Caco-2 (cell line): ENCODE measurements around the gene SLC19A1. TPM values are rescaled to one million over a fixed set of nuclear protein-coding genes. Genes with fewer than 3 reads are reported as not detected.

Source experiments
- BruUV-seq: library from RNA; stranded (reverse); fragments of 400-500 nt; replicated peaks from 2 replicates; lab custom pipeline; 2021; lab: Mats Ljungman, UMichigan
- CTCF ChIA-PET: fragments of 300-600 bp; sonication (Branson Sonifier 250); formaldehyde crosslinking; loops from one replicate; lab custom pipeline; 2022; ENCODE audit warnings: antibody characterized with exemption; lab: Charles Lee
- POLR2A ChIA-PET: fragments of 300-600 bp; sonication (Branson Sonifier 250); formaldehyde crosslinking; loops from one replicate; lab custom pipeline; 2022; ENCODE audit warnings: antibody characterized with exemption; lab: Charles Lee
- DNase-seq, 2 experiments: peaks; one replicate each; pipeline versions ENCODE4 v3.0.0 to v3.0.0-alpha.2; 2020 to 2022
- H3K27me3 ChIP-seq: replicated peaks from 2 replicates; pipeline ENCODE4 v1.6.0; 2011; ENCODE audit warnings: low read length; ENCODE audit not compliant: control insufficient read depth, insufficient read depth
- H3K36me3 ChIP-seq: 2 replicates; pipeline ENCODE4 v1.5.1; 2011; ENCODE audit warnings: low read length; ENCODE audit not compliant: control insufficient read depth, insufficient read depth
- H3K4me1 ChIP-seq: fragments of 250-450 bp; sonication (Bioruptor Pico); 2 replicates; pipeline ENCODE4 v1.5.1; 2020; ENCODE audit warnings: mild to moderate bottlenecking
- H3K4me3 ChIP-seq: 2 replicates; pipeline ENCODE4 v1.5.1; 2011; ENCODE audit warnings: low read depth, mild to moderate bottlenecking, control low read depth, low read length
- H3K9me3 ChIP-seq: fragments of 250-450 bp; sonication (Bioruptor Pico); 2 replicates; pipeline ENCODE4 v1.5.1; 2020; ENCODE audit warnings: mild to moderate bottlenecking, moderate library complexity
- H3K27ac Mint-ChIP-seq: one replicate; pipeline ENCODE4 v1.8.0; 2022; ENCODE audit warnings: mixed read lengths; ENCODE audit not compliant: unreplicated experiment
- H3K27me3 Mint-ChIP-seq: one replicate; pipeline ENCODE4 v1.8.0; 2022; ENCODE audit warnings: mixed read lengths; ENCODE audit not compliant: insufficient read depth, unreplicated experiment
- H3K36me3 Mint-ChIP-seq: one replicate; pipeline ENCODE4 v1.8.0; 2022; ENCODE audit warnings: mild to moderate bottlenecking, mixed read lengths; ENCODE audit not compliant: insufficient read depth, unreplicated experiment
- H3K4me1 Mint-ChIP-seq: one replicate; pipeline ENCODE4 v1.8.0; 2022; ENCODE audit warnings: low read depth, mixed read lengths; ENCODE audit not compliant: unreplicated experiment
- H3K4me3 Mint-ChIP-seq: one replicate; pipeline ENCODE4 v1.8.0; 2022; ENCODE audit warnings: mild to moderate bottlenecking, moderate library complexity, mixed read lengths; ENCODE audit not compliant: unreplicated experiment
- H3K9me3 Mint-ChIP-seq: one replicate; pipeline ENCODE4 v1.8.0; 2022; ENCODE audit warnings: mixed read lengths; ENCODE audit not compliant: unreplicated experiment
- intact Hi-C: fragments of 100-400 bp; cut with micrococcal nuclease; formaldehyde crosslinking; loops from one replicate; pipeline ENCODE4 v1.10.0; 2022; ENCODE audit not compliant: unreplicated experiment
- total RNA-seq: library from RNA; stranded (reverse); gene quantifications from 2 replicates; pipeline ENCODE4 v1.2.3, GENCODE V29; 2022
- TF ChIP-seq, protein P1 (sequence below), 2 experiments: fragments of 200-600 bp in 1 of 2; IDR thresholded peaks; 1 replicate in 1 of 2; 2 replicates in 1 of 2; pipeline versions ENCODE4 v1.5.1 to v1.8.0; 2011 to 2022; ENCODE audit warnings: antibody characterized with exemption in 1 of 2, control low read depth in 1 of 2, inconsistent platforms in 1 of 2, low read depth in 1 of 2, low read length in 1 of 2, mild to moderate bottlenecking in 1 of 2, moderate library complexity in 1 of 2; ENCODE audit not compliant: insufficient read depth in 1 of 2, severe bottlenecking in 1 of 2, unreplicated experiment in 1 of 2

Gene SLC19A1
- total RNA-seq, 1 experiment from 2014 or later, result 45.4 TPM

DNA sequence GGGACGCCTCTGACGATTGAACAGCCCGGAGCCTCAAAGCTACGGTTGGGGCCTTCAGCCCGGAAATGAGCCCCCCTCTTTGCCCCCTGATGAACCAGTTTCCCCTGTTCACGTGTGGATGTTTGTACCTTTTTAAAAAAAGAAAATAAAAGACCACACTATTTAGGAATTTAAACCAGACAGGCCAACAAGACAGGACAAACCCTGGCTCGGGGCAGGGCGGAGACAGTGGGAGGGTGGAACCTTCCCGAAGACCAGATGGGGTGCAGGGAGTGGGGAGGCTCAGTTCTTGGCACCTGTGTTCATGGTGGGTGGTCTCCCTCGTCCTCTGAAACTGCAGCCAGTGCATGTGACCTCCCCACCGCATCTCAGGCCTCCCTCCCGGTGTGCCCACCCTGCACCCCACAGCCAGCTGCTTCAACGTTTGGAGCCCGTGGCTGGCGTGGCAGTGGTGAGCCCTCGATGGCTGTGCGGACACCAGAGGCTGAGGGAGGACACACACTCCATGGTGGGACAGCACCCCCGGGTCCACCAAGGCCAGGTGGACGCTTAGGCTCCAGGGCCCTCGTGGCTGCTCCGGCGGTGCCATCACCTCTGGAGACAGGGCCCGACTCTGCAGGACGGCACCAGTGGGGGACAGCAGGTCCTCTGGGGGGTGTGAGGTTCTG, 91.7 kb downstream of the SLC19A1 start:
- no peak overlapping the region for H3K27ac Mint-ChIP-seq
- BruUV-seq, result no TSS peak
- no peaks in the 10 kb centered on the region for H3K27me3 ChIP-seq
- H3K27me3 Mint-ChIP-seq, result no peaks in the 10 kb centered on the region
- H3K36me3 ChIP-seq, result no peaks in the 10 kb centered on the region
- H3K9me3 ChIP-seq, result peaks cover 16% of the 10 kb centered on the region
- intact Hi-C loops, result no loop called here
- H3K4me1 Mint-ChIP-seq, result no peaks in the 10 kb centered on the region
- no peak for DNase-seq
- H3K9me3 Mint-ChIP-seq, result peaks cover 14% of the 10 kb centered on the region
- POLR2A ChIA-PET, result no interaction called here
- H3K4me3 ChIP-seq, result no peak overlapping the region
- CTCF ChIA-PET, result no interaction called here
- no peak overlapping the region for H3K4me3 Mint-ChIP-seq
- H3K36me3 Mint-ChIP-seq, result peaks cover 65% of the 10 kb centered on the region
- H3K4me1 ChIP-seq, result peaks cover 9% of the 10 kb centered on the region; the same call in 1 of the 2 replicates
- TF ChIP-seq, protein P1, sequence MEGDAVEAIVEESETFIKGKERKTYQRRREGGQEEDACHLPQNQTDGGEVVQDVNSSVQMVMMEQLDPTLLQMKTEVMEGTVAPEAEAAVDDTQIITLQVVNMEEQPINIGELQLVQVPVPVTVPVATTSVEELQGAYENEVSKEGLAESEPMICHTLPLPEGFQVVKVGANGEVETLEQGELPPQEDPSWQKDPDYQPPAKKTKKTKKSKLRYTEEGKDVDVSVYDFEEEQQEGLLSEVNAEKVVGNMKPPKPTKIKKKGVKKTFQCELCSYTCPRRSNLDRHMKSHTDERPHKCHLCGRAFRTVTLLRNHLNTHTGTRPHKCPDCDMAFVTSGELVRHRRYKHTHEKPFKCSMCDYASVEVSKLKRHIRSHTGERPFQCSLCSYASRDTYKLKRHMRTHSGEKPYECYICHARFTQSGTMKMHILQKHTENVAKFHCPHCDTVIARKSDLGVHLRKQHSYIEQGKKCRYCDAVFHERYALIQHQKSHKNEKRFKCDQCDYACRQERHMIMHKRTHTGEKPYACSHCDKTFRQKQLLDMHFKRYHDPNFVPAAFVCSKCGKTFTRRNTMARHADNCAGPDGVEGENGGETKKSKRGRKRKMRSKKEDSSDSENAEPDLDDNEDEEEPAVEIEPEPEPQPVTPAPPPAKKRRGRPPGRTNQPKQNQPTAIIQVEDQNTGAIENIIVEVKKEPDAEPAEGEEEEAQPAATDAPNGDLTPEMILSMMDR (IDR thresholded peaks at IDR 0.05; ENCODE audit: insufficient read depth in 1 of 2, low read depth in 1 of 2, low read length in 1 of 2, severe bottlenecking in 1 of 2, unreplicated experiment in 1 of 2), result no peak

DNA sequence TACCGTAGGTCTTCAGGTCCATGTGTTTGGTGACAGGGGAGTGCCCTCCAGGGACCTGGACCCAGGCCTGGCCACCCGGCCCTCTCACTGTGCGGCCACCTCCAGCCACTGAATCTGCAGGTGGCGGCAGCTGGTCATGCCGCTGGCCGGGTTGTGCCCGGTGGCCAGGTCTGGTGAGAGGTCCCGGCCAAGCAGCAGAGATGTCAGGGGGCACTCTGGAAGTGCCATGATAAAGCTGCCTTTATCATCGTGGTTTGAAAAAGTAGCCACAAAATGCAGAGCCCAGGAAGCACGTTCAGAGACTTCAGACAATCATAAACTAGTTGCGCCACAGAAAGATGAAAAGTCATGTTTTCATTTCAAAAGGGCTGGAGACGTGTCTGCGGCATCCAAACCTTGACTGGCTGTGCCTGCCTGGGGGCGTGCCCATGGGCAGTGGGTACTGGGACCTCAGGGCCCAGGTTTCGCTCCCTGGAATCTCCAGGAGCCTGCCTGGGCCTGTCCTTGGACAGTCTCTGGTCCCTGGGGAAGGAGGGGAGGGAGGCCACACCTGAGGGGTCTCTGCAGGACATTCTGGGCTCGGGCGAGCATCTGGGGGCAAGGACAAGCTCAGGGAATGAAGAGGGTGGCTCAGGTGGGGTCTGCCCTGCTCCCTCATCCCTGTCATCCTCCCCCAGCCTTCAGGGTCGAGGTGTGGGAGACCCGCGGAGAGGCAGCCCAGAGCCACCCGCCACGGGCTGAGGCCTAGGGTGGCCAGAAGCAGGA, 92.4 kb downstream of the SLC19A1 start:
- Histone ChIP-seq H3K4me1 (peaks cover 9% of the 10 kb centered on the region; the same call in 1 of the 2 replicates), H3K27me3 (no peaks in the 10 kb centered on the region), H3K9me3 (peaks cover 16% of the 10 kb centered on the region), H3K36me3 (no peaks in the 10 kb centered on the region), H3K4me3 (no peak overlapping the region)
- Mint-ChIP-seq H3K27ac (peak overlapping the region; percentile 64), H3K4me1 (no peaks in the 10 kb centered on the region), H3K9me3 (peaks cover 19% of the 10 kb centered on the region), H3K27me3 (no peaks in the 10 kb centered on the region), H3K4me3 (no peak overlapping the region), H3K36me3 (peaks cover 66% of the 10 kb centered on the region)
- TF ChIP-seq, protein P1 (IDR thresholded peaks at IDR 0.05; ENCODE audit: insufficient read depth in 1 of 2, low read depth in 1 of 2, low read length in 1 of 2, severe bottlenecking in 1 of 2, unreplicated experiment in 1 of 2), result no peak
- intact Hi-C loops, result no loop called here
- no TSS peak for BruUV-seq
- POLR2A ChIA-PET, result no interaction called here
- DNase-seq, result no peak
- CTCF ChIA-PET, result no interaction called here

DNA sequence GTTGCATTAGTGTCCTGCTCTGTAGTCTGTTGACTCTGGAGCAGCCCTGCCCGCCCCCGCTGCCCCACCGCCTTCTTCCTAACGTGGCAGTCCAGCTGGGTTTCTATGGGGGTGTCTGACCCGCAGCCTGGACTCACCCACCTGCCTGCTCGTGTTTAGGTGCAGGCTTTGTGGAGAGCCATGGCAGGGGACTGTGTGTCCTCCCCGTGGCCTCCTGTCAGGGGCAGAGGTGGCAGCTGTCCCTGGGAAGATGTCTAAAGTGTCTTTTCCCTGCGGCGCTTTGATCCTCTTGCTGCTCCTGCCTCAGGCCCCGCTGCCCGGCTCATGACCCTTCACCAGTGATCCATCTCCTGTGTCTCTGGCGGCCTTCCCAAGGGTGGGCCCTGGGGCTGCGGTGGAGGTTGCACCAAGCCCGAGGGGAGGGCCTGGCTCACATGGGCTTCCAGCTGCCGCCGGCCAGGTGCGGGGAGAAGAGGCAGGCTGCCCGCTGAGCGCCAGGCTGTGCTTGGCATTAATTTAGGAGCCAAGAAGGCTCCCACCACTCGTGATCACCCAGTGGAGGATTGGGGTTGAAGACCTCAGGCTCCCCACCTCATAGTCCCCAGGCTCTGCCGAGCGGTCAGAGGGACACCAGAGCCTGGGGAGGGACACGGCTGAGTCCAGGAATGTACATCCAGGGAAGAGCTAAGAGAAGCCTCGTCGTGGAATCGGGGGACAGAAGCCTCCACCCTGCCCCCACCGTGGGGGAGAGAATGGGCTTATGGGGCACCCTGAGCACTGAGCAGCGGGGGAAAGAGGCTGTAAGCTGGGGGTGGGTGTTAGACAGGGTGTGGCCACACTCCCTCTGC, 93.2 kb downstream of the SLC19A1 start:
- H3K27ac Mint-ChIP-seq, result peak overlapping the region; percentile 64
- CTCF ChIA-PET, result no interaction called here
- H3K36me3 Mint-ChIP-seq, result peaks cover 69% of the 10 kb centered on the region
- H3K27me3 ChIP-seq, result no peaks in the 10 kb centered on the region
- TF ChIP-seq, protein P1 (IDR thresholded peaks at IDR 0.05; ENCODE audit: insufficient read depth in 1 of 2, low read depth in 1 of 2, low read length in 1 of 2, severe bottlenecking in 1 of 2, unreplicated experiment in 1 of 2), result no peak
- H3K4me3 ChIP-seq, result no peak overlapping the region
- H3K4me1 Mint-ChIP-seq, result peaks cover 3% of the 10 kb centered on the region
- intact Hi-C loops, result no loop called here
- no peak overlapping the region for H3K4me3 Mint-ChIP-seq
- POLR2A ChIA-PET, result no interaction called here
- peaks cover 9% of the 10 kb centered on the region; the same call in 1 of the 2 replicates for H3K4me1 ChIP-seq
- no peaks in the 10 kb centered on the region for H3K27me3 Mint-ChIP-seq
- H3K9me3 ChIP-seq, result peaks cover 16% of the 10 kb centered on the region
- H3K9me3 Mint-ChIP-seq, result peaks cover 19% of the 10 kb centered on the region
- BruUV-seq, result no TSS peak
- DNase-seq, result no peak
- H3K36me3 ChIP-seq, result no peaks in the 10 kb centered on the region
